ENCODE data around the gene ALDH18A1.
"Not testable (repeated sequence)": the region's sequence is repeated elsewhere in the genome, so short reads cannot be mapped to it uniquely, and the experiment has no call there.

ALDH18A1 gene

GRCh38 chr10:95637911-95638310 lies 18.6 kb downstream of the ALDH18A1 start:
- TF ChIP-seq CTCF (IDR thresholded peaks at IDR 0.05; ENCODE audit: control insufficient read depth, insufficient read depth, low read depth, low read length, missing control alignments): no peak
- H3K4me3 ChIP-seq (ENCODE audit: control insufficient read depth, low read depth, low read length): no peak overlapping the region
- no peak for DNase-seq (ENCODE audit: low read depth)

DNA sequence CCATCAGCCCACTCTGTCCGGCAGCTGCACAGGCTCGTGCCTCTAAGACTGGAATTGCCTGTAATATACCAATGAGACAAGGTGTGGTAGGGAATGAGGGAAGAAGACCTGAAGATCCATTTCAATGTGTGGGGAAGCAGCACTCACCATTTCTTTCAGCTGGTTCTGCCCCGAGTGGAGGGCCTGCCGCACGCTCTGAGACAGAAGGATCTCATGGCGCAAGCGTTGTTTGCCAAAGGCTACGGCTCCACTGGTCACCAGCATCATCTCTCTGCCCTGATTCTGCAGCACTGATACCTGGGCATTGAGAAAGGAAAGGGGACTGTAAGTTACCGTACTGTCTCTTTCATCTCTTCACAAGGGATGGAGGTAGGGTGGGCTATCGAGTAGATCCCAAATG lies 19.4 kb downstream of the ALDH18A1 start:
- DNase-seq (ENCODE audit: low read depth): no peak
- H3K4me3 ChIP-seq (ENCODE audit: control insufficient read depth, low read depth, low read length): no peak overlapping the region
- TF ChIP-seq CTCF (IDR thresholded peaks at IDR 0.05; ENCODE audit: control insufficient read depth, insufficient read depth, low read depth, low read length, missing control alignments): no peak

DNA sequence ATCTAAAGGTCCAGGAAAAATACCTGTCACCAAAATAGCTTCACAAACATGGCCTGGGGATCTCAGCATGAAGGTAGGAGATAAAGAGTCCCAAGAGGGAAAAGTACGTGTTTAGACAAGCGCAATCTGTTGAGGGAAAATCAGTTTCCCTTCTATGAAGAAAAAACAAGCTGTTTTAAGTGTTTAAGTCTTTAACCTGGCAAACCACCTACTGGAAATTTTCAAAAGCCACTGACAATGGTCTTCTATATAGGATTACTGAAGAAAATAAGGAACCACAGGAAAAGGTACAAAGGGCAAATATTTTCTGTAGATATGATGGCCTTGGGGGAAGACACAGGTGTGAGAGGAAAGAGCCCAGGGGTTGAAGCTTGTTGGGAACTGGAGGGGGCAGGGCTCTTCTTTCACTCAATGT lies 21.2 kb downstream of the ALDH18A1 start:
- H3K4me3 ChIP-seq (ENCODE audit: control insufficient read depth, low read depth, low read length): no peak overlapping the region
- TF ChIP-seq CTCF (IDR thresholded peaks at IDR 0.05; ENCODE audit: control insufficient read depth, insufficient read depth, low read depth, low read length, missing control alignments): no peak
- no peak for DNase-seq (ENCODE audit: low read depth)

GRCh38 chr10:95628786-95629185 lies 27.7 kb downstream of the ALDH18A1 start:
- no peak for TF ChIP-seq CTCF (IDR thresholded peaks at IDR 0.05; ENCODE audit: control insufficient read depth, insufficient read depth, low read depth, low read length, missing control alignments)
- DNase-seq (ENCODE audit: low read depth): no peak
- no peak overlapping the region for H3K4me3 ChIP-seq (ENCODE audit: control insufficient read depth, low read depth, low read length)

DNA sequence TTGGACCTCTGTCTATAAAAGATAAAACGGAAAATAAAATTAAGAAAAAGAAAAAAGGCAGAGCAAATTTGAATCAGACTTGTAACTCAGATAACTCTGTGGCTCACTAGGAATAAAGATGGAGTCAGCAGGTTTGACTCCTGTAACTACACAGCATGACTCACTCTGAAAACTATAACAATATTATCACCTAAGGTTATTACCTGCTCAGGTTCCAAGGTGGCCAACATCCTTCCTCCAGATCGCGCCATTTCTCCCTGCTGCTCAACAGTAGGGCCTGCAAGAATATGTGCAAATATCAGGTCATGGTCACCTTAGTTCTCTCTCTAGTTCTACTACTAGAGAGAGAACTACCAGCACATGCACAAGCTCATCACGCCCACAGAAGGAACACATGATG lies 30.0 kb downstream of the ALDH18A1 start:
- no peak for DNase-seq (ENCODE audit: low read depth)
- H3K4me3 ChIP-seq (ENCODE audit: control insufficient read depth, low read depth, low read length): no peak overlapping the region
- no peak for TF ChIP-seq CTCF (IDR thresholded peaks at IDR 0.05; ENCODE audit: control insufficient read depth, insufficient read depth, low read depth, low read length, missing control alignments)

DNA sequence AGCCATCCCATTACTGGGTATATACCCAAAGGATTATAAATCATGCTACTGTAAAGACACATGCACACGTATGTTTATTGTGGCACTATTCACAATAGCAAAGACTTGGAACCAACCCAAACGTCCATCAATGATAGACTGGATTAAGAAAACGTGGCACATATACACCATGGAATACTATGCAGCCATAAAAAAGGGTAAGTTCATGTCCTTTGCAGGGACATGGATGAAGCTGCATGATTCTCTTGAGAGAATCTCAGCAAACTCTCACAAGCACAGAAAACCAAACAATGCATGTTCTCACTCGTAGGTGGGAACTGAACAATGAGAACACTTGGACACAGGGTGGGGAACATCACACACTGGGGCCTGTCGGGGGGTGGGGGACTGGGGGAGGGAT lies 36.1 kb downstream of the ALDH18A1 start:
- not testable (repeated sequence) for H3K4me3 ChIP-seq (ENCODE audit: control insufficient read depth, low read depth, low read length); DNase-seq (ENCODE audit: low read depth)

- no peak for DNase-seq (ENCODE audit: low read depth)
- TF ChIP-seq CTCF (IDR thresholded peaks at IDR 0.05; ENCODE audit: control insufficient read depth, insufficient read depth, low read depth, low read length, missing control alignments): no peak
- H3K4me3 ChIP-seq (ENCODE audit: control insufficient read depth, low read depth, low read length): no peak overlapping the region
Measured at GRCh38 chr10:95618101-95618500, 38.4 kb downstream of the ALDH18A1 start.

Data from AG09309 (cell line).